Retina (tissue), 1 donor: ENCODE data around the gene MTRF1L.

Experiments used
- DNase-seq: peaks from one replicate; pipeline ENCODE4 v3.0.0-alpha.2; 2016

MTRF1L gene, protein sequence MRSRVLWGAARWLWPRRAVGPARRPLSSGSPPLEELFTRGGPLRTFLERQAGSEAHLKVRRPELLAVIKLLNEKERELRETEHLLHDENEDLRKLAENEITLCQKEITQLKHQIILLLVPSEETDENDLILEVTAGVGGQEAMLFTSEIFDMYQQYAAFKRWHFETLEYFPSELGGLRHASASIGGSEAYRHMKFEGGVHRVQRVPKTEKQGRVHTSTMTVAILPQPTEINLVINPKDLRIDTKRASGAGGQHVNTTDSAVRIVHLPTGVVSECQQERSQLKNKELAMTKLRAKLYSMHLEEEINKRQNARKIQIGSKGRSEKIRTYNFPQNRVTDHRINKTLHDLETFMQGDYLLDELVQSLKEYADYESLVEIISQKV

GRCh38 chr6:153002613-153003365 lies at the start of gene MTRF1L:
MTRF1L (minus strand) TSS chr6:153002709; CDS start chr6:153002685, 24 bp downstream.
- DNase-seq: peak; percentile 95

DNA sequence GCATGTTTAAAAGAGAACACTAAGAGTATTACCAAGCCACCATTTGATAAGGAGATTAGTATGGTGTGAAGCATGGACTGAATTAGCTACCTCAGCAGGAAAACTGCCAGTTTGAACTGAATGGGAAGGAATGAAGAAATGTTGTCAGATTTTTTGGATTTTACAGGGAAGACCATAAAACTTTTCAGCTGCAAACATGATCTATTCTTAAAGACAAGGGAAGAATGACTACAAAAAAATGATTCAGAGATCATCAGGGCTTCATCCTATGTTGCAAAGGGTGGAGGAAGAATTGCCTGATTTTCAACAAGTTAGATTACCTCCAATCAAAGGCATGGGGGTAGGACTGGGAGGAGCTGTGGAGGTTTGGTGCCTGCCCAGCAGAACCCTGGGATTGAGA lies 49.3 kb upstream of the MTRF1L start:
- no peak for DNase-seq

- no peak for DNase-seq
Observed at GRCh38 chr6:153048631-153049030, 46.1 kb upstream of the MTRF1L start.

DNA sequence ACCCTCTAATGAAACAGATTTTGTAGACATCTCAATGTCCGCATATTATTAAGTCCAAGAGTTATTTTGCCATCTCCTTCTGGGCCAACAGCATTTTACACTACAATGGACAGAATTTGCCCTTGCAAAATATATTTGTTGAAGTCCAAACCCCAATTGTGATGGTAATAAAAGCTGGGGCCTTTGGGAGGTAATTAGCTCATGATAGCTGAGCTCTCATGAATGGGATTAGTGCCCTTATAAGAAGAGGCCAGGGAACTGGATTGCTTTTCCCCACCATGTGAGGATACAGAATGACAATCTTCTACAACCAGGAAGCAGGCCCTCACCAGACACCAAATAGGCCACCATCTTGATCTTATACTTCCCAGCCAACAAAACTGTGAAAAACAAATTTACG lies 44.9 kb upstream of the MTRF1L start:
- no peak for DNase-seq

- DNase-seq: no peak
Observed at GRCh38 chr6:153045271-153045670, 42.8 kb upstream of the MTRF1L start.

DNA sequence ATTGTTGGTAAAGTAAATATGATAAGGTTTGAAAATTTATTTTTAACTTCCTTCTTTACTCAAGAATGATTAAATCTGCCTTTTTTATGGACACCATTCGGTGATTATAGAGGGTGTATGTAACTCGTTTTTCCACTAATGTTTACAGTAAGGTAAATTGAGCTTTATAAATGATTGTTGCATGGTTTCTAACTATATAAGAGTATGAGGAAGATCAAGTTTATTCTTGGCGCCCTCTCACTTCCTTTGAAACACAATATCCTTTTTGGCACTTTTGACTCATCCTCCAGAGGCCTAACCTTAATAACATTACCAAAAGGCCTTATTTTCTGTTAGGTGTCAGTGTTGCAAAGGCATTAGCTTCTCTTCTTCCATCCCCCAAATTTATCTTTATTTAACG lies 41.8 kb upstream of the MTRF1L start:
- DNase-seq: no peak

- DNase-seq: no peak
Observed at GRCh38 chr6:153043719-153044118, 41.2 kb upstream of the MTRF1L start.

DNA sequence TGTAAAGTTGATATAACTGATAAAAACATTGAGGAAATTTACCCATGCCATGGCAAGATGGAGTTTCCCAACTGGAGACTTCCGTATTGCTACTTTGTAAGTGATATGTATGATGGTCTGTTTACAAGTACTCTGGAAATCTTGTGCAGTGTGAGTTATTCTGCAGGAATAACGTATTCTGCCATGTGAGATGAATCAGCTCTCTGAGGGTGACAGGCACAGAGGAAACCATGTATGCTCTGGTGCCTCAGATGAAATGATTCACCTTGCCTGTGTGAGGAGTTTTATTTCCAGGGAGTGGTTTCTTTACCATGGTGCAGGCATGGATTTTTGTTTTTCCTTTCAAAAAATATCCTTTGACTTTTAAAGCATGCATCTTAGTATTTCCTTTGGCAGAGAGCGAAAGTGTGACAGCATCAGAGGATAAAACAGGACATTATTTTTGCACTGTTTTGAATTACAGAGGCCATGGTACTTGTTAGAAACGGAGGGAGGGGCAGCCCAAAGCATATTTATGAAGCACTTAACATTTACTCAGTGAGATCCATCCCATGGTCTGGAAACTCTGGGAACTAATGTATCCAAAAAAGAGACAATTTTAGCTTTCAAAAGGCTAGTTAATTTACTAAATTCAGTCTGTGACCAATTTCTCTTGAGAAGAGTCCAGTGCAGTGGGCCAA lies 36.0 kb upstream of the MTRF1L start:
- DNase-seq: no peak

DNA sequence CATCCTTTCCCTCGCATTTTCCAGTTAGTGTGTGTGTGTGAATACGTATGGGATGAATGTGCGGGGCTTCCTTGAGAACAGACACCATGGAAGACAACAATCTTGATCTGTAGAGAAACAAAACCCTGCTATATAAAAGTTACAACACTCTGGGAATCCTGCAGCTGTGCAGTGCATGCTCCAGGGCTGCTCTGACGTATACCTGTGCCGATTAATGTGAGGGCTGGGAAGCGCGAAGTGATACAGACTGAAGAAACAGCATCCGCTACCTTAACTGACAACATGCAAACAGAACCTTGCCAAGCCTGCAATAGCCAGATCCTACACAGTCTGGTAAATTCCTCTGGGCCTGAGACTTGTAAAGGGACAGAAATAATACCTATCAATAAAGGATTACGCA lies 31.6 kb upstream of the MTRF1L start:
- no peak for DNase-seq

DNA sequence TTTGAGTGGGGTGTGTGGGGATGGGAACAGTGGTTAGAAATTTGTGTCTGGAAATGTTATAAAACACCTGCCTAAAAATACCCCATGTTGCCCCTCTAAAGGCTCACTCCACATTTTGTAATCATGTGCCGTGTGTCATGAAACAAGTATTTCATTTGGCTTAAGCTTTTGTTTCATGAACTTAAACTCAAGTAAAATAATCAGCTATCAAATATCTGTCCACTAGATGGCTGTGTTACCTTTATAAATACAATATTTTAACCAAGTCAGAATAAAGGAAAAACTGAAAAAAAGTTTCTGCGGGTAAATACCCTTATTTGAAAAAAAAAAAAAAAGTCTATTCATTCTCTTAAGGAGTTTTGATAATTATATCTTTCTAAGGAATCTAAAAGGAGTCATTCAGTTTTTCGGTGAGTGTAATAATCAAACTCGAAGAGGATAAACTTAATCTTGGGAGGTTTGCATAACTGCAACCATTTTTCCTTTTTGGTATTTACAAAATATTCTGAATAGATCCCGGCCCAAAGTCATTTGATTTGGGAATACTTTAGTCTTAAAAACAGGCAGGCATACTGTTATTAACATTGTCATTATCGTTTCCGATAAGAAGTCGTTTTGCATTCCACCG lies 29.9 kb upstream of the MTRF1L start:
- no peak for DNase-seq

DNA sequence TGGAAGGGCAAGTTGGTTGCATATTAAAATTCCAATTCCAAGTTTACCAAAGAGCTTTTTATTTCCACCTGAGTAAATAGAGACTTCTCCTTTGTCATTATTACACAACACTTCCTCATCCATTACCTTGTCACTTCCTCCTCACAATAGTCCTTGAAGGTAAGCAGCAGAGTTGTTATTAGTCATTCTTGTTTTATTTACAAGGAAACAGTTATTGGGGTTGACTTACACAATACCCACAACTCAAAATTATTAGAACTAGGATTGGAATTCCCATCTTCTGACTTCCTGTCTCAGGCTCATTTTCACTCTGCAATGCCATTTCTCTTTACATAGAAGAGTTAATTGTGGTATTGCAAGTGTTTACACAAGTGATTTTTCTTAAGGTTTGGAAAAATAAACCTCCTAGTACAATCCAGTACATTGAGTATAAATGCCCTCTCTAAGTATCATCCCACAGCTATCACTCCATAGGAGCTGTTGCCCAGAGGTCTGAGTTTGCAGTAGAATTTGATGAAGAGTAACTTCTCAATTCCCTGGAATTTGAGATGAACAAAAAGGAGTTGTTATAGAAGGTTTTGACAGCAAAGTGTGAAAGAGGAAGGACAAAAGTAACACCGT lies 28.9 kb upstream of the MTRF1L start:
- DNase-seq: no peak

DNA sequence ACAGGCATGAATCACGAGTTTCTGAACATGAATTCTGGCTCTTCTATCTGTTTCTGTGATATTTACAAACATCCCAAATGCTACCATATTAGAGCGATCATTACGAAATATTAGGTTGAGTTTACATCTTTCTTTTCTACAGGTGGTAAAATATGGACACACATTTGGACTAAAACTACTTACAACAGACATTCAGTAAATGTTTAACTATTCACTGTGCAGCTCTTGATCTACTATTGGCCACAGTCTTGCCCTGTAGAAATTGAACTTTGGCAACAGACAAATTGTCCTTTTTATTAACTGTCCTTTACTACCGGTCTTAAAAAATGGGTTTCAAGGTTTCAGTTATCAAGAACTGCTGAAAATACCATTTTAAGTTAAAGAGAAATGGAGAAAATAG lies 26.5 kb upstream of the MTRF1L start:
- no peak for DNase-seq

GRCh38 chr6:153028286-153028685 lies 25.8 kb upstream of the MTRF1L start:
- no peak for DNase-seq

GRCh38 chr6:153027480-153027879 lies 25.0 kb upstream of the MTRF1L start:
- no peak for DNase-seq

GRCh38 chr6:153024709-153025017 lies 22.2 kb upstream of the MTRF1L start:
- no peak for DNase-seq

GRCh38 chr6:153023977-153024708 lies 21.6 kb upstream of the MTRF1L start:
- peak; percentile 51 for DNase-seq

GRCh38 chr6:153018355-153018754 lies 15.8 kb upstream of the MTRF1L start:
- no peak for DNase-seq

GRCh38 chr6:153016846-153017245 lies 14.3 kb upstream of the MTRF1L start:
- no peak for DNase-seq

DNA sequence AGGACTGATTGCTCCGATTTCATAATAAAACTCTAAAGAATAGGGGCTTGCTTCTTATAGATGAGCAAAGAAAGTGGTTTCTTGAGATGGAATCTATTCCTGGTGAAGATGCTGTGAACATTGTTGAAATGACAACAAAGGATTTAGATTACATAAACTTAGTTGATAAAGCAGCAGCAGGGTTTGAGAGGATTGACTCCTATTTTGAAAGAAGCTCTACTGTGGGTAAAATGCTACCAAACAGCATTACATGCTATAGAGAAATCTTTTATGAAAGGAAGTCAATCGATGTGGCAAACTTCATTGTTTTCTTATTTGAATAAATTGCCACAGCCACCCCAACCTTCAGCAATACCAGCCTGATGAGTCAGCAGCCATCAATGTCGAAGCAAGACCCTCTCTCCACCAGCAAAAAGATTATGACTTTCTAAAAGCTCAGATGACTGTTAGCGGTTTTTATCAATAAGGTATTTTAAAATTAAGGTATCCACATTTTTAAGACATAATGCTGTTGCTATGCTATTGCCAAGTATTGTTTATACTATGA lies 12.7 kb upstream of the MTRF1L start:
- no peak for DNase-seq

- DNase-seq: no peak
Observed at GRCh38 chr6:153013438-153013837, 10.9 kb upstream of the MTRF1L start.

DNA sequence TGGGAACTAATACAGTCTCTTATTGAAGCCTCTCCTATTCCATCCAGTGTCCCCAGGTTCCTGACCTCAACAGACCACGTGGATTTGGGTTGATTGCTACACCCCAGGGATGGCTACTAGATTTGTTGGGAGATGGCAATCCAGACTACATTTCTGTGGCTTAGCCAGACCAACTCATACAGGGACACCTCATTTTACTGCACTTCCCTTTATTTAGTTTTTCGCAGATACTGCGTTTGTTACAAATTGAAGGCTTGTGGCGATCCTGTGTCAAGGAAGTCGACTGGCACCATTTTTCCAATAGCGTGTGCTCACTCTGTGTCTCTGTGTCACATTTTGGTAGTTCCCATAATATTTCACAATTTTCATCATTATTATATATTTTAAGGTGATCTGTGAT lies 10.3 kb upstream of the MTRF1L start:
- no peak for DNase-seq

DNA sequence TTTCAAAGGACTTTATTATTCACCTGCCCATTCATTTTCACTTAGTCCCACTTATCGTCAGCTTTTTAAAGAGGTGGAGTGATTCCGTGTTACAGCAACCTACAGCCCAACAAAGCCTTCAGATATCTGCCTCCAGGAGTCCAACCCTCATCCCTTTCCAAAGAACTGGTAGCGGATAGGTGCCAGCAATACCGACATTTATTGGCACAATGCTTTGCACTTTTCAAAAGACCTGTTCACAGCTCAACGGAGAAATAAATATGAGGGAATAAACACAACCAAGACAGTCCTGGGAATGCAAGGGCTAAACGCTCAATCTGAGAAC lies 819 bp upstream of the MTRF1L start:
- no peak for DNase-seq
